Liver (tissue), 9 donors: Measurements from ENCODE around the gene CRB1. TPM values are rescaled to one million over a fixed set of nuclear protein-coding genes. Genes with fewer than 3 reads are reported as not detected.

Experiments
- DNase-seq: peaks from one replicate; pipeline ENCODE4 v3.0.0-alpha.2; 2017; ENCODE audit warnings: low spot score
- H3K27ac ChIP-seq, 2 donors: one replicate each; pipeline ENCODE4 v1.7.0; 2013; ENCODE audit warnings: inconsistent platforms in 2 of 2, low read length in 2 of 2, control low read depth in 1 of 2, low read depth in 1 of 2, mild to moderate bottlenecking in 1 of 2
- H3K27me3 ChIP-seq, 4 donors: one replicate each; pipeline versions ENCODE4 v1.6.1 to v1.7.0; 2013; ENCODE audit warnings: low read length in 3 of 4, inconsistent platforms in 1 of 4, mild to moderate bottlenecking in 1 of 4, moderate library complexity in 1 of 4; ENCODE audit not compliant: control insufficient read depth in 4 of 4, insufficient read depth in 4 of 4
- H3K36me3 ChIP-seq, 4 donors: one replicate each; pipeline versions ENCODE4 v1.6.1 to v1.7.0; 2013; ENCODE audit warnings: low read length in 3 of 4, mild to moderate bottlenecking in 3 of 4, low read depth in 1 of 4, moderate library complexity in 1 of 4; ENCODE audit not compliant: control insufficient read depth in 4 of 4, insufficient read depth in 3 of 4
- H3K4me1 ChIP-seq, 4 donors: one replicate each; pipeline versions ENCODE4 v1.6.1 to v1.7.0; 2013; ENCODE audit warnings: low read length in 3 of 4, mild to moderate bottlenecking in 3 of 4, moderate library complexity in 1 of 4; ENCODE audit not compliant: control insufficient read depth in 4 of 4, insufficient read depth in 4 of 4
- H3K4me3 ChIP-seq, 3 donors: one replicate each; pipeline versions ENCODE4 v1.6.1 to v1.7.0; 2013; ENCODE audit warnings: low read length in 3 of 3, control low read depth in 1 of 3, low read depth in 1 of 3, mild to moderate bottlenecking in 1 of 3
- H3K9ac ChIP-seq, 2 donors: one replicate each; pipeline ENCODE4 v1.7.0; 2013; ENCODE audit warnings: low read length in 2 of 2, mild to moderate bottlenecking in 2 of 2, moderate library complexity in 2 of 2, control low read depth in 1 of 2, low read depth in 1 of 2
- H3K9me3 ChIP-seq, 4 donors: one replicate each; pipeline versions ENCODE4 v1.6.1 to v1.7.0; 2013; ENCODE audit warnings: low read length in 3 of 4; ENCODE audit not compliant: control insufficient read depth in 4 of 4
- ATF3 ChIP-seq: IDR thresholded peaks from 2 replicates; pipeline ENCODE4 v1.6.1; 2016; ENCODE audit warnings: antibody characterized with exemption
- CTCF ChIP-seq: fragments of 150-350 bp; IDR thresholded peaks from 2 replicates; pipeline ENCODE4 v1.5.1; 2017; ENCODE audit warnings: improper control_type of control experiment, low read depth, low read length; ENCODE audit not compliant: missing input control
- EGR1 ChIP-seq, 2 donors: IDR thresholded peaks; 2 replicates each; pipeline ENCODE4 v1.6.1; 2016 to 2018; ENCODE audit warnings: antibody characterized with exemption in 2 of 2, low read depth in 2 of 2
- FOXA1 ChIP-seq: IDR thresholded peaks from 2 replicates; pipeline ENCODE4 v1.6.1; 2016; ENCODE audit warnings: antibody characterized with exemption
- FOXA2 ChIP-seq: IDR thresholded peaks from 2 replicates; pipeline ENCODE4 v1.6.1; 2016; ENCODE audit warnings: antibody characterized with exemption
- GABPA ChIP-seq, 2 donors: IDR thresholded peaks in 1 of 2; conservative IDR thresholded peaks in 1 of 2; 2 replicates each; pipeline ENCODE4 v1.6.1; 2016; ENCODE audit warnings: antibody characterized with exemption in 2 of 2, mild to moderate bottlenecking in 1 of 2, moderate library complexity in 1 of 2
- HNF4A ChIP-seq, 2 donors: conservative IDR thresholded peaks; 2 replicates each; pipeline ENCODE4 v1.6.1; 2016; ENCODE audit warnings: antibody characterized with exemption in 2 of 2, mild to moderate bottlenecking in 2 of 2
- HNF4G ChIP-seq: IDR thresholded peaks from 2 replicates; pipeline ENCODE4 v1.6.1; 2016; ENCODE audit warnings: antibody characterized with exemption
- JUND ChIP-seq, 2 donors: IDR thresholded peaks; 2 replicates each; pipeline ENCODE4 v1.6.1; 2016; ENCODE audit warnings: antibody characterized with exemption in 2 of 2
- MAX ChIP-seq: IDR thresholded peaks from 2 replicates; pipeline ENCODE4 v1.6.1; 2016; ENCODE audit warnings: antibody characterized with exemption
- NR2F2 ChIP-seq: IDR thresholded peaks from 2 replicates; pipeline ENCODE4 v1.6.1; 2016; ENCODE audit warnings: antibody characterized with exemption
- RAD21 ChIP-seq, 2 donors: IDR thresholded peaks; 2 replicates each; pipeline ENCODE4 v1.6.1; 2016; ENCODE audit warnings: antibody characterized with exemption in 2 of 2, mild to moderate bottlenecking in 2 of 2
- REST ChIP-seq: IDR thresholded peaks from 2 replicates; pipeline ENCODE4 v1.6.1; 2016; ENCODE audit warnings: antibody characterized with exemption, mild to moderate bottlenecking
- SP1 ChIP-seq: IDR thresholded peaks from 2 replicates; pipeline ENCODE4 v1.6.1; 2018; ENCODE audit warnings: antibody characterized with exemption, mild to moderate bottlenecking
- TAF1 ChIP-seq: conservative IDR thresholded peaks from 2 replicates; pipeline ENCODE4 v1.6.1; 2016; ENCODE audit warnings: antibody characterized with exemption, mild to moderate bottlenecking
- ZBTB33 ChIP-seq: IDR thresholded peaks from 2 replicates; pipeline ENCODE4 v1.6.1; 2016; ENCODE audit warnings: antibody characterized with exemption
- WGBS: extraction: QIAGEN DNeasy Blood & Tissue Kit; methylation state at CpG from one replicate; pipeline ENCODE4 v1.1.7; 2013; 5-methylcytosine and 5-hydroxymethylcytosine counted together
- polyA plus RNA-seq, 2 donors: library from polyadenylated mRNA; stranded (reverse) in 1 of 2; unstranded in 1 of 2; fragments of 200-250 nt in 1 of 2; fragments of >200 nt in 1 of 2; fragmentation: Nextera tagmentation in 1 of 2; extraction: Ambion mirVana in 1 of 2; gene quantifications; one replicate each; pipeline versions ENCODE4 v1.2.1 to v1.2.3, GENCODE V29; 2013 to 2015
- total RNA-seq, 2 donors: library from RNA; depleted of rRNA; stranded (reverse); fragments of >200 nt; gene quantifications; one replicate each; pipeline ENCODE4 v1.2.3, GENCODE V29; 2014
- donor health status: healthy.
- donor health status: healthy.
- donor health status: healthy.
- donor health status: healthy.
- donor health status: healthy.

The CRB1 gene
- total and polyA plus RNA-seq, 4 donors: 5.1 TPM; not detected in 3

- H3K9me3 ChIP-seq: no peaks in the 10 kb centered on the region
- no peaks in the 10 kb centered on the region for H3K4me1 ChIP-seq
- H3K4me3 ChIP-seq: no peak overlapping the region
- H3K36me3 ChIP-seq: no peaks in the 10 kb centered on the region
- H3K9ac ChIP-seq: no peak overlapping the region
- no peak overlapping the region for H3K27ac ChIP-seq
- TF ChIP-seq ZBTB33 (no peak), EGR1 (IDR thresholded peaks at IDR 0.05; ENCODE audit: low read depth in 2 of 2) (no peak), ATF3 (no peak), REST (no peak), JUND (IDR thresholded peaks at IDR 0.05) (no peak), GABPA (IDR thresholded peaks at IDR 0.05 in 1 of 2, conservative IDR thresholded peaks at IDR 0.05 in 1 of 2) (no peak), MAX (no peak), RAD21 (IDR thresholded peaks at IDR 0.05) (no peak), CTCF (no peak), HNF4A (conservative IDR thresholded peaks at IDR 0.05) (no peak), NR2F2 (no peak), SP1 (no peak), FOXA2 (no peak), FOXA1 (no peak), HNF4G (no peak)
- H3K27me3 ChIP-seq: peaks cover 0 to 7% (median 0%) of the 10 kb centered on the region in 4 donors
- no peak for DNase-seq
- WGBS: 63% methylated on average over 1 of the region's 1 CpG
Measured at GRCh38 chr1:197392541-197392940, 124.5 kb downstream of the CRB1 start.

- H3K9me3 ChIP-seq: no peaks in the 10 kb centered on the region
- no peak overlapping the region for H3K4me3 ChIP-seq
- H3K27ac ChIP-seq: no peak overlapping the region
- no peaks in the 10 kb centered on the region for H3K4me1 ChIP-seq
- H3K9ac ChIP-seq: no peak overlapping the region
- WGBS: 89% methylated on average over 1 of the region's 1 CpG
- no peak for DNase-seq
- peaks cover 0 to 8% (median 0%) of the 10 kb centered on the region in 4 donors for H3K27me3 ChIP-seq
- TF ChIP-seq TAF1 (no peak), HNF4G (no peak), JUND (IDR thresholded peaks at IDR 0.05) (no peak), REST (no peak), SP1 (no peak), FOXA1 (no peak), ATF3 (no peak), HNF4A (conservative IDR thresholded peaks at IDR 0.05) (no peak), CTCF (no peak), RAD21 (IDR thresholded peaks at IDR 0.05) (no peak), MAX (no peak)
- no peaks in the 10 kb centered on the region for H3K36me3 ChIP-seq
Measured at GRCh38 chr1:197393105-197393504, 125.1 kb downstream of the CRB1 start.
